GM19324 (cell line): ENCODE results near the gene RAX2.
"Not testable (repeated sequence)": the region's sequence is repeated elsewhere in the genome, so short reads cannot be mapped to it uniquely, and the experiment has no call there.

Experiments
- ATAC-seq: cut with Tn5 transposase; IDR thresholded peaks from one replicate; pipeline ENCODE4 v1.9.1; 2021; ENCODE audit warnings: mild to moderate bottlenecking, moderate library complexity; ENCODE audit not compliant: unreplicated experiment, low FRiP score

The RAX2 gene

DNA sequence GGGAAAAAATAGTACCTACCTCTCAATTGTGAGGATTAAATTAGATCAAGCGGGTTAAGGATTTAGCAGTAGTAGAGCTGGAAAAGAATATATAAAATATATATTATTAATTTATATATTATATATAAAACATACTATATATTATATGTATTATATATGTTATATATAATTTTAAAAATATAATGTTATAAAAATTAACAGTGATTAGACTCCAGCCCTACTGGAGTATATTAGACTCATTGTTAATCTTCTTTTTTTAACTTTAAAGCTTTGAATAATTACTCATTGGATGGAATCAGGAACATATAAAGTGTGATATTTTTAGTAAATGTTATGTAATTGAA is 9.9 kb downstream of the RAX2 start:
- no peak for ATAC-seq

DNA sequence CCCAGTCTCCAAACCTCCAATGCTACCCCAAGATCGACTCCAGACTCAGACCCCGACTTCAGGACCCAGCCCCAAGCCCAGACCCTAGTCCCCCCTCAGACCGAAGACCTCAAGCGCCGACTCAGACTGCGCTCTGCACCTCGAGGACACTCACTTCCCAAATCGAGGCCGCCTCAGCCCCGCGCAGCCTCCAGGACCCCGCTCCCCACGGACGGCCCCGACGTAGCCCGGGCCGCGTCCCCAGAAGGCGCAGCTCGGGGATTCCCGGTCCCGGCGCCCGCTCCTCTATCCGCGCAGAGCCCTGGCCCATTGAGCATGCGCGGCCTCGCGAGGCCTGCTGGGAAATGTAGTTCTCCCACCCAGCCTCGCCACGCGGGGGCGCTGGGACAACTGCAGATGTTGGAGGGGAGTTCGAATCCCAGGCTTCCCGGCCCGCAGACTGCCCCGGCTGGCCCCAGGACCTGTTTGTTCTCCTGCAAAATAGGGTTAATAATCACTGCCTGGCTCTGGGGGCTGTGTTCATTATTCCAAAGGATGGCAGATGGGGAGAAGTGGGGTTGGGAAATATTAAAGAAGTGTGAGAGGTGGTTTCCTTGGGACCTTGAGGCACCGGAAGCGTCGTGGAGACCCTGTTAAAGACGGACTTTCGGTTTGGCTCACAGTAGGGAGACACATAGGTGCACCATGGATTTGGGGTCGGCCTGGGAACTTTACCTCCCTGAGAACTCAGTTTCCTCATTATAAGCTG is 10.5 kb downstream of the RAX2 start, which contains the start of gene APBA3:
Gene APBA3, minus strand, starts transcription at position 311 of the 748 bp plus-strand sequence. CDS start 1,428 bp downstream, outside the sequence.
- peak; percentile 58 for ATAC-seq

DNA sequence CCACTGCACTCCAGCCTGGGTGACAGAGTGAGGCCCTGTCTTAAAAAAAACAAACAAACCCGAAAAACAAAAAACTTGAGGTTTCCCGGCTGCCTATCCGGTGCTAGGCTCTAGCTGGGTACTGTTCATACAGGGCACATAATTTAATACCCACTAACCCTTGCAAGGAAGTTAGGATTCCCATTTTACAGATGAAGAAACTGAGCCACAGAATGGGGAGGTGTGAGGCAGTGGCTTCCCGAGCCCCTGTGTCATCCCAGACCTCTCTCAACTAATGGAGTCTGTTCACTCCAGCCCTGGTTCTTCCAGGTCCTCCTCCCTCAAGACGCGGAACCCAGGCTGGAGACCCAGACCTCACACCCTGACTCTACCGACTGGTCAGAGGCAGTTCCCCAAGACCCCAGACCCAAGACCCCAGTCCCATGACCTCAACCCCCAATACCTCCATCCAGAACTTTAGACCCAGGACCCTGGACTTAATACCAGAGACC is 11.1 kb downstream of the RAX2 start:
- no peak for ATAC-seq

DNA sequence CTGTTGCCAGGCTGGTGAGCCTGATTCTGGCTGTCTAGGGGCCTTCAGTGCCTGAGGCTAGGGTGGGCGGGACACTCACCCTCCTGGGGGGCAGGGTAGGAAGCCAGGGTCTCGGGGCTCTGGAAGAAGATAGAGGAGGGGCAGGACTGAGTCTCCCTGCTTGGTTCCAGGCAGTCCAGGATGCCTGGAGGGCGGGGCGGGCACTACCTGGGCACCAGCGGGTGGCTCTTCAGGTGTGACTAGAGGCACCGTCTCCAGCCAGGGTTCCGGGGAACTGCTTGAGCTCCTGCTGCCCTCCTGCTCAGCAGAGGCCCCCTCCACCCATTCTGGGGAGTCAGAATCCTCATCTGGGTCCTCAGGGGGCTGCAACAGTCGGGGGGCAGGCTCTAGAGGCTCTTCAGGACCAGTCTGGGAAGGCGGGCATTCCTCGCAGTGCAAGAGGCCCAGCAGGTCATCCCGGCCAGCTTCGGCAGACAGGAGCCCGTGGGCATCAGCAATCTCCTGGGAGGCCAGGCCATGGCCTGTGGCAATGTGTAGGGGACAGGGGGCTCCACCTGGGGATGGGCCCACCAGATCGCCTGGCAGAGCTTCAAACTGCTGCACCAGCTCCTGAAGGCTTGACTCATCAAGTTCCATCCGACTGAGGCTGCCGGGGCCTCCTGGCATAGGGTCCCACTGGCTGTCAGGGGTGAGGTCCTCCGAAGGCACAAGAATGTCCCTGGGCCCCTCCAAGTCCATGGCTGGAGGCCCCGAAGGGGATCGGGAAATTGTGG is 12.4 kb downstream of the RAX2 start:
- ATAC-seq, result no peak

DNA sequence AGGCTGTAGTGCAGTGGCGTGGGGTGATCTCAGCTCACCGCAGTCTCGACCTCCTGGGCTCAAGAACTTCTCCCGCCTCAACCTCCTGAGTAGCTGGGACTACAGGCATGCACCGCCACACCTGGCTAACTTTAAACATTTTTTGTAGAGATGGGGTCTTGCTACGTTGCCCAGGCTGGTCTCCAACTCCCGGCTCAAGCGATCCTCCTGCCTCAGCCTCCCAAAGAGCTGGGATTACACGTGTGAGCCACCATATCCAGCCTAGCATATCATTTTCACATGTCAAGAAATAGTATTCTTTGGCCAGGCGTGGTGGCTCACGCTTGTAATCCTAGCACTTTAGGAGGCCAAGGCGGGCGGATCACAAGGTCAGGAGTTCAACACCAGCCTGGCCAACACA is 13.7 kb downstream of the RAX2 start:
- not testable (repeated sequence) for ATAC-seq

DNA sequence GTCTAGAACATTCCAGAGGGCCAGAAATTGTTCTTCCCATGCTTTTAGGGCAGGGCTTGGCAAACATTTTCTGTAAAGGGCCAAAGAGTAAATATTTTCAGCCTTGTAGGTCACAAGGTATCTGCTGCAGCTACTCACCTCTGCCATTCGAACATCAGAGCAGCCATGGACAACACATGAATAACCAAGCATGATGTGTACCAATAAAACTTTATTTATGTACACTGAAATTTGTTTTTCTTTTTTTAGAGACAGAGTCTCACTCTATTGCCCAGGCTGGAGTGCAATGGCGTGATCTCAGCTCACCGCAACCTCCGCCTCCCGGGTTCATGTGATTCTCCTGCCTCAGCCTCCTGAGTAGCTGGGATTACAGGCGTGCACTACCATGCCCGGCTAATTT is 14.3 kb downstream of the RAX2 start:
- ATAC-seq, result not testable (repeated sequence)

DNA sequence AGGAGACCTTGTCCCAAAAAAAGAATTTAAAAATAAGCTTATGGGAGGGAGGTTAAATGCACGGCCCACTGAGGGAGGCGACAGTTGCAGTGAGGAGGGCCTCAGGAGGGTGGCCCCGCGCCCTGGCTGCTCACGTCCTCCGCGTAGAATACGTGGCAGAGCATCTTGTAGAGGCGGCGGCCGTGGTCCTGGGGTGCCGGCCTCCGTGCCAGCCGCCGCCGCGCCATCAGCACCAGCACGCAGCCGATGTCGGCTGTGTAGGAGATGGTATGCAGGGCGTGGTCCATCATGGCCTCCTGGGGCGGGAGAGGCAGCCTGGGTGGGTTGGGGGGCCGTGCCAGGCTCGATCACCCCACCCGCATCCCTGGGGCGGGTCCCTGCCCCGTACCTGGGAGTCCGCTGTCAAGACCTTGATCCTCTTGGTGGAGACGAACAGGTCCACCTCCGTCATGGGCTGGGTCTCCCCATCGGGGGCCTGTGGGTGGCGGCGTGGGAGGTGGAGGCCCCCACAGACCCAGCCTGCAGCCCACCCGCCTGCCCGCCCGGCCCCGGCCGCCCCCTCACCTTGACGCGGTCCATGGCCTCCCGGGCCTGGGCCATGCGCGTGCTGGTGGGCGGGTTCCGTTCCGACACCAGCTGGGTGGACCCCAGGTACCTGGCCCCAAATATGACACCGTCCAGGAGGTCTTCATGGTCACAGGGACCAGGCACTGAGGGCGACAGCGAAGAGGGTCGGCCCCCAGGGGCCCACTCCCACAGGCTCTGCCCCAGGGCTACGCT is 18.2 kb downstream of the RAX2 start:
- ATAC-seq, result no peak

DNA sequence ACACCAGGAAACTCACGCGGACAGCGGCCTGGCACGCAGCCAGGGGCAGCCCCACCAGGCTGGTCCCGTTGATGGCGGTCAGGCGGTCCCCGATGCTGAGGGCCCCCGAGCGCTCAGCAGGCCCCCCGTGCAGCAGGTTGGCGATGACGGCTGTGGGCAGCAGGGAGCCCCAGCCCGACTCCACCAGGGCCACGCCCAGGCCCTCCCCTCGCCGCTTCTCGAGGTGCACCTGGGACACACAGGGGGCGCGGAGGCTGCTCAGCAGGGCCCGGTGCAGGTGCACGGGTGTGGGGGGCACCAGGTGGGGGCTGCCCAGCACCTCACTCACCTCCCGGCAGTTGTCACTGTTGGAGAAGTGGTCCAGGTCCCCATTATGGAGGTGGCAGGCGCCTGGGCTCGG is 19.5 kb downstream of the RAX2 start:
- ATAC-seq, result no peak

DNA sequence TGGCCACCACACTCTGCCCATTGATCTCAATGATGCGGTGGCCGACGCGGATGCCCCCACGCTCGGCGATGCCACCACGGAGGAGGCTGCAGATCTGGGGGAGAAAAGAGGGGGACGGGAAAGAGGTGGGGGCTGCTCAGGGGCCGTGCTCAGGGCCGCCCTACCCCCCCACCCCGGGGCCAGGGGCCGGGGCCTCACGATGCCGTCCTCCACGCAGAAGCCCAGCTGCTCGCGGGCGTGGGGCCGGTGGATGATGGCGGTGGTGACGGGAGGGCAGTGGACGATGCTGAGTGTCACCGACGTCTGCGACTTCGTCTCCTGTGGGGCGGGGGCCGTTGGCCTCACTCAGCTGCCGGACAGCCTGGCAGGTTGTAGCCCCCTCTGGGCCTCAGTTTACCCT is 20.8 kb downstream of the RAX2 start:
- no peak for ATAC-seq

DNA sequence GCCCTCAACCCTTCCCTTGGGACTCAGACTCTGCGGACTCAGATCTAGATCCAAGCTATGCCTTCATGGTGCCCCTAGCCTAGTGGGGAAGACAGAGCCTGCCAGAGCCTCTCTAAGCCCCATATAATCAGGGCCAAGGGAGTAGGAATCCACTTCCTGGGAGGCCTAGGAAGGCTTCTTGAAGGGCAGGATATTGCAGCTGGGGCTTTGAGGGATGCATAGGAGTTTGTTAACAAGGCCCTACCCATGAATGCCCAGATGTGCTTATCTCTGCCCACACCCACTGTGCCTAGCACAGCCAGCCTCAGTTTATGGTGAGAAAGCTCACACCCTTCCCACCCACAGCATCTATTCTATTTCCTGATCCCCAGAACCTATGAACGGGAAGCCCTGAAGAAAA is 21.8 kb downstream of the RAX2 start:
- no peak for ATAC-seq

DNA sequence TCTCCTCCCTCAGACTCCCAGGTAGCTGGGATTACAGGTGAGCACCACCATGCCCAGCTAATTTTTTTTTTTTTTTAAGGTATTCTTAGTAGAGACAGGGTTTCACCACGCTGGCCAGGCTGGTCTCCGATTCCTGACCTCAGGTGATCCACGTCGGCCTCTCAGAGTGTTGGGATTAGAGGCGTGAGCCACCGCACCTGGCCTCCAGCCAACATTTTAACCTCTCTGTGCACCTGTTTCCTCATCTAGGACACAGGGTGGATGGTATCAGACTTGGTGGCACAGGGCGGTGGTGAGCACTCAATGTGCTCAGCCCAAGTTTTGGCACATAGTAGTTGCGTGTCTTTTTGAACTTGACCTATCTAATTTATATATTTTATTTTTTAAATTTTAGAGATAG is 23.1 kb downstream of the RAX2 start:
- no peak for ATAC-seq

DNA sequence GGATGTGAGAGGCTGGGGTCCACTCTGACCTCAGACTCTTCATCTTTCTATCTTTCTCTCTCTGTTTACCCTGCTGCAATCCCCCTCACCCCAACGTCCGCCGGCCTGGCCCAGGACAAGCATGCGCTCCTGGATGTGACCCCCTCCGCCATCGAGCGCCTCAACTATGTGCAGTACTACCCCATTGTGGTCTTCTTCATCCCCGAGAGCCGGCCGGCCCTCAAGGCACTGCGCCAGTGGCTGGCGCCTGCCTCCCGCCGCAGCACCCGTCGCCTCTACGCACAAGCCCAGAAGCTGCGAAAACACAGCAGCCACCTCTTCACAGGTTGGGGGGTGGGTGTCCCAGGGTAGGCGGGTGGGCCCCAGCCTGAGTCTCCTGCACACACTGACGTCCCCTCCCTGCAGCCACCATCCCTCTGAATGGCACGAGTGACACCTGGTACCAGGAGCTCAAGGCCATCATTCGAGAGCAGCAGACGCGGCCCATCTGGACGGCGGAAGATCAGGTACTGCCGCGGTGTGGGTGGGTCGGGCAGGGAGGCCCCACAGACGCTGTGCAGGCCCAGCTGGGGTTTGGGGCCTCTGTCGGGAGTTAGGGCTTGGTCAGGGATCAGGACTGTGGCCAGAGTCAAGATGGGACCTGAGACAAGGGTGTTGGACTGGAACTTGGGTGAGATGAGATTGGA is 25.5 kb downstream of the RAX2 start:
- ATAC-seq, result no peak

DNA sequence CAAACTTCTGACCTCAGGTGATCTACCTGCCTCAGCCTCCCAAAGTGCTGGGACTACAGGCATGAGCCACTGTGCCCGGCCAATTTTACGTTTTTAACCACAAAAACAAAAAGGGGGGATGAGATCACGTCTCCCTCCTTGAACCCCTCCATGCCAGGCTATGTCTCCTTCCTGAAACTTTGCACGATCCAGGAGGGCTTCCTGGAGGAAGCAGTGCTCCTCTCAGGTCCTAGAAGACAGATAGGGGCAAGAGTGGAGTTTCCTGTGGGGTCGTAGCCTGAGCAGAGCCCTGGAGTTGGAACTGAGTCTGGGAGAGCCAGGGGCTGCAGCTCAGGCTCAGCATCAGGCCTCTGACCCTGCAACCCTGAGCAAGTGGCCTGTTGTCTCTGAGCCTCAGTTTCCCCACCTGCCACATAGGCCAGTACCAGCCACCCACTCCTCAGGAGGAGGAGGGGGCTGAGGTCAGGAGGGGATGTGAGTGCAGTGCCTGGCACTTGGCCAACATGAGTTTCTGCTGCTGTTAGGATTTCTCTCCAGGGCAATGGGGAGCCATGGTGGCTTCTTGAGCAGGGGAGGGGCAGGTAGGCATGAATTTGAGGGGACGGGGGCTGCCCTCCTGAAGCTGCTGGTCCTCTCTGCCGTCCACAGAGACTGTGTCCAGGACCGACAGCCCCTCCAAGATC is 26.5 kb downstream of the RAX2 start:
- ATAC-seq, result no peak

DNA sequence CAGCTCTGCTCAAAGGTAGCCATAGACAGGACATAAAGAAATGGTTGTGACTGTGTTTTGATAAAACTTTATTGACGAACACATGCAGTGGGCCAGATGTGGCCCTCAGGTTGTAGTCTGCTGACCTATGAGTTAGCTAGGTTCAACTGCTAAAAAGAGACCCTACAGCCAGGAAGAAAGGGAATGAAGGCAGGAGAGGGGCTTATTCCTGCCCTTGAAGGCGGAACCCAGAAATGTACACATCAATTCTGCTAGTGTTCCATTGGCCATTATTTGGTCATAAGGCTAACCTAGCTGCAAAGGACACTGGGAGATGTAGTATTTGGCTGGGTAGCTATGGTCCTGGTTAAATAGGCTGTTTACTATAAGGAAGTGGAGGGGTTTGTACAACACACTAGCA is 28.5 kb downstream of the RAX2 start:
- no peak for ATAC-seq

DNA sequence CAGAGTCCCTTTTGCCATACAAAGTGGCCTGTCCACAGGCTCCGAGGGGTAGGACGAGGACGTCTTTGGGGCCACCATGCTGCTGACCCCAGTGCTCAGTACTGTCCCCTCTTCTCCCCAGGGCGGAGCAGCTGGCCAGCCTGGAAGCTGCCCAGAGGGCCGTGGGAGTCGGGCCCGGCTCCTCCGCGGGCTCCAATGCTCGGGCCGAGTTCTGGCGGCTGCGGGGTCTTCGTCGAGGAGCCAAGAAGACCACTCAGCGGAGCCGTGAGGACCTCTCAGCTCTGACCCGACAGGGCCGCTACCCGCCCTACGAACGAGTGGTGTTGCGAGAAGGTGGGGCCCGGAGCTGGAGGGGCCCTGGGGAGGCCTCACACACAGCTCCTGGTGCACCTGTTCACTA is 31.6 kb downstream of the RAX2 start:
- ATAC-seq, result no peak

DNA sequence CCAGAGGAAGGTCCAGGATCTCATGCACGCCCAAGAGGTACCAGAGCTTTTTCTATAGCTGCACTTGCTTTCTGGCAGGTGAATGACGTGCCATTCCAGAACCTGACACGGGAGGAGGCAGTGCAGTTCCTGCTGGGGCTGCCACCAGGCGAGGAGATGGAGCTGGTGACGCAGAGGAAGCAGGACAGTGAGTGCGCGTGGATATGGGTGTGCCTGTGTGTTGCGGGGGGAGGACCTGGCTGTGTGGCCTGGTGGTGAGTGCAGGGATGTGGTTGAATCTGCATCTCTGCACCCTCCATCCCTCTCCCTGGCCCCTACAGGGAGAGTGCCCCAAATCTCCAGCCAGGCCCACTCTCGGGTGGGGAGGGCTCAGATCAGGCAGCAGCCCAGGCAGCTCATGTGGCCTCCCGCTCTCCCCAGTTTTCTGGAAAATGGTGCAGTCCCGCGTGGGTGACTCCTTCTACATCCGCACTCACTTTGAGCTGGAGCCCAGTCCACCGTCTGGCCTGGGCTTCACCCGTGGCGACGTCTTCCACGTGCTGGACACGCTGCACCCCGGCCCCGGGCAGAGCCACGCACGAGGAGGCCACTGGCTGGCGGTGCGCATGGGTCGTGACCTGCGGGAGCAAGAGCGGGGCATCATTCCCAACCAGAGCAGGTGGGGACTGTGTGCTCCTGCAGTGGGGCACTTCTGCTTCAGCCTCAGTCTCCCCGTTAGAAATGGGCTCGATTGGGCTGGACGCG is 33.4 kb downstream of the RAX2 start:
- ATAC-seq, result no peak

DNA sequence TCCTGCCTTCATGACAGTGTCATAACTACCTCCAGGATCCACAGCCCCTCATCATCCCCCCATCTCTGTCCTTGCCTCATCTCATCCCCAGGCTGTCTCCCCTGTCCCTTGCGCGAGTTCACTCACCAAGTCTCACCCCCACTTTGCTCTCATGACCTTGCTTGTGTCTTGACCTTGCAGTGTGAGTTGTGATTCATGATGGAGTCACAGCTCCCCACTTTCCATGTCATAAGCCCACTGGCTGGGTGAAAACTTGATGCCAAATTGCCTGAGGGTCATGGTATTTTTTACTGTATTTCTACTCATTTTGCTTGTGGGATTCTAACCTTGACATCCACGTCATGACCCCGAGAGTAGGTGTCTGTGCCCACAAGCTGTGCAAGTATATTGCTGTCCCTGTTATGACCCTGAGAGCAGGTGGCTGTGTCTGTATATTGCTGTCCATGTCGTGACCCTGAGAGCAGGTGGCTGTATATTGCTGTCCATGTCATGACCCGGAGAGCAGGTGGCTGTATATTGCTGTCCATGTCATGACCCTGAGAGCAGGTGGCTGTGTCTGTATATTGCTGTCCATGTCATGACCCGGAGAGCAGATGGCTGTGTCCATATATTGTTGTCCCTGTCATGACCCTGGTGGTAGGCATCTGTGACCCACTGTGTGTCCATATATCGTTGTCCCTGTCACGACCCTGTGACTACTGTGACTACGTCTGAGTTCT is 34.4 kb downstream of the RAX2 start:
- ATAC-seq, result no peak

DNA sequence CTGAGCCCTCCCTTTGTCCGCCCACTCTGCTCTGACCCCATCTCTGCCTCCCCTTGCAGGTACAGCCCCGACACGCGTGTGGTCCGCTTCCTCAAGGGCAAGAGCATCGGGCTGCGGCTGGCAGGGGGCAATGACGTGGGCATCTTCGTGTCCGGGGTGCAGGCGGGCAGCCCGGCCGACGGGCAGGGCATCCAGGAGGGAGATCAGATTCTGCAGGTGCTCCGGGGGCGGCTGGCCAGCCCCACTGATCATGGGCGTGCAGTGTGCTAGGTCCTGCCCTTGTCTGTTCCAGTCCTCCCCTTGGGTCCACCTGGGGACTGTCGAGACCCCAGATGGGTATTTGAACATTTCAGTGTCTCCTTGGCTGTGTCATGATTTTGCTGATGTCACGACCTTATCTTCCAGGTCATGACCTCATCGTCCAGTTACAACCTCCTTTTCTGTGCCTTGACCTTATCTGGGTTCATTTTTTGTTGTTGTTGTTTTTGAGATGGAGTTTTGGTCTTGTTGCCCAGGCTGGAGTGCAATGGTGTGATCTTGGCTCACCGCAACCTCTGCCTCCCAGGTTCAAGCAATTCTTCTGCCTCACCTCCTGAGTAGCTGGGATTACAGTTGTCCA is 35.8 kb downstream of the RAX2 start:
- no peak for ATAC-seq
